ELR (cell line): Measurements from ENCODE around the gene PADI3.

Experiments used
- DNase-seq: peaks from one replicate; pipeline ENCODE4 v3.0.0-alpha.2; 2015; ENCODE audit warnings: low read depth

Gene PADI3

GRCh38 chr1:17248781-17249180, at the start of gene PADI3:
PADI3 (plus strand) TSS chr1:17249098; CDS start chr1:17249138, 40 bp downstream.
- DNase-seq = no peak

DNA sequence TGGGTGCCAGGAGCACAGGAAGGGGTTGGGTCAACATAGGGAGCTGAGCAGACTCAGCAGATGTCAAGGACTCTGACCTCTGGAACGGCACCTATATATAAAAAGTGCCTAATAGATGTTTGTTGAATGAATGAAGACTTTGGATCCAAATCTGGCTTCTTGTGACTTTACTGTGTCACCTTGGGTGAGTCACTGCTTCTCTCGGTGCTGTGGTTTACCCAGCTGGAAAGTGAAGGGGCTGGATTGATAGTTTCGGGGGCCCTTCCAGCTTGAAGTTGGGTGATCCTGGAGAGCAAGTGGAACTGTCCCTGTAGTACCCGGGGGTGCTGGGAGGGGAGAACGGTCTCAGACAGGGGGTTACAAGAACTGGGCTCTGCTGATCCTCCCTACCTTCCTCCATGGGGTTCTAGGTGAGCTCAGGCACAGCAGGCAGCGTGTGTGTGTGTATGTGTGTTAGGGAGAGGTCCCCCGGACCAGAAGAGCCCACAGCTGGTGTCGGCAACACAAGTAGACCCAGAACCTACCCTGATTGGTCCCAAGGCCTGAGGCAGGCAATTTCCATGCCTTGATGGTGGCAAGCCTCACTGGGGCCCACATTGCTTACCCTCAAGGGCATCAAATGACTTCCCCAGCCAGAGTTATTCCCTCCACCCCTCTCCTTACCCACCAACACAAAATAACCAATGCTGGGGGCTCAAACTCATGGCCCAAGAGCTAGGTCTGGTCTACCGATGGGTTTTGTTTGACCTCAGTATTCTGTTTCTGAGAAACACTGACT, 49.4 kb upstream of the PADI3 start:
- DNase-seq = peak; percentile 48

DNA sequence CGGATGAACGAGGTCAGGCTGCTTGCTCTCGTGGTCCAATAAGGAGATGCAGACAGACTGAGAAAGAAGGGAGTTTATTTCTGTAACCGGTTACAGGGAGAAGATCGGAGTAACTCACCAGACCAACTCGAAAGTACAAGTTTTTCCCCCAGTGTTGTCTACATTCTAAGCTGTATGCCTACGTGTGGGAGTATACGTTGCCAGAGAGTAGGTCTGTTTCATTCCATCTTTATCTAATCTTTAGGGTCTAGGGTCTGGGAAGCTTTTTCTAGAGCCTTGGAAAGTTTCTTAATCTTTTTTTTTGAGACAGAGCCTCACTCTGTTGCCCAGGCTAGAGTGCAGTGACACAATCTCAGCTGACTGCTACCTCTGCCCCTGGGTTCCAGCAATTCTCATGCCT, 48.7 kb upstream of the PADI3 start:
- no peak for DNase-seq

DNA sequence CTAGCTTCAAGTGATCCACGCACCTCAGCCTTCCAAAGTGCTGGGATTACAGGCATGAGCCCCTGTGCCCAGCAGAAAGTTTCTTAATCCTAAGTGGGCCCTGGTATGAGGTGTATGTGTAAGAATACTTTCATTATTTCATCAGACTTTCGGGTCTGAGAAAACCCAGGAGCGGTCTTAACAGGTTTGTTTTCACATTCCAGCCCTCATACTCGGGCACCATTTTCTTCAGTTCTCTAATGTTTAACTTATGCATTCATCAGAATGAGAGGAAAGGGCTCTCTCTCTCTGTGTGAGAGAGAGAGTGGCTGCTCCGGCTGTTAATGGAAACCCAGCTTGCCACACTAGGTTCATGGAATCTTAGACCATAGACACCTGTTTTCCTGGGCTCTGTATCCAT, 48.1 kb upstream of the PADI3 start:
- no peak for DNase-seq

- no peak for DNase-seq
These were observed 47.5 kb upstream of the PADI3 start for GRCh38 chr1:17201201-17202021.

DNA sequence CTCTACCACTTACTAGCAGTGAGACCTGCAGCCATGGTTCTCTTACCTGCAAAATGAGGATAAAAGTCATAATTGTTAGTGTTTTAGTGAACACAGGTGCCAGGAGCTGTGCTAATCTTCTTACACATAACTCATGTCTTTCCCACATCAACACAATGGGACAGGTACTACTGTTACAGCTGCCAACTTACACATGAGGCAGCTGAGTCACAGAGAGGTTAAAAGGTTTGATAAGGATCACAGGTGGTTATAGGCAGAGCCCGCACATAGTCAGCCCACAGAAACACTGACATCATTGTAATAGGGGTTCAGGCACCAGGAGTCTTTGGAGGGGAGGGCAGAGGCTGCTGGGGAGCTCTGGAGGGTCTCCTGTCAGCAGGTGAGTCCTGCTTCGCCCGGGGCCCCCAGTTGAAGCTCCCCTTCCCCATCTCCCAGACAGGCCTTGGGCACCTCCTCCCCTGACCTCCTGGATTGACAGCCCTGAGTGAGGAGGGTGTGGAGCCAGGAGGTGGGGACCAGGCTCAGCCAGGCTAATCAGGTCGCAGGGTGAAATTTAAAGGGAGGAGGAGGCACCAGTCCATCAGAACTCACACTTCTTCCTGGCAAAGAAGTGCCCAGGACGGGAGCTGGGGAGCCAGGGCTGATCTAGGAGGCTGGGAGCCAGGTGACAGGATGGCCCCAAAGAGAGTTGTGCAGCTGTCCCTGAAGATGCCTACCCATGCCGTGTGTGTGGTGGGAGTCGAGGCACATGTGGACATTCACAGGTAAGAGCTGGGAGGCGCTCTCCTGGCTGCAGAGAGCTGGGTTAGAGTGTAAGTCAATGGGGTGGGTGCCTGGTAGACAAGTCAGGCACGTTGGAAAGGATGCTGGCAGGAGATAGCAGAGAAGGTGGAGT, 44.1 kb upstream of the PADI3 start, which contains the start of gene PADI1:
PADI1 (plus strand) TSS at position 583 of the 895 bp plus-strand sequence; CDS start at position 673, 90 bp downstream.
- no peak for DNase-seq

- no peak for DNase-seq
These were observed 43.2 kb upstream of the PADI3 start for GRCh38 chr1:17205652-17206051.

DNA sequence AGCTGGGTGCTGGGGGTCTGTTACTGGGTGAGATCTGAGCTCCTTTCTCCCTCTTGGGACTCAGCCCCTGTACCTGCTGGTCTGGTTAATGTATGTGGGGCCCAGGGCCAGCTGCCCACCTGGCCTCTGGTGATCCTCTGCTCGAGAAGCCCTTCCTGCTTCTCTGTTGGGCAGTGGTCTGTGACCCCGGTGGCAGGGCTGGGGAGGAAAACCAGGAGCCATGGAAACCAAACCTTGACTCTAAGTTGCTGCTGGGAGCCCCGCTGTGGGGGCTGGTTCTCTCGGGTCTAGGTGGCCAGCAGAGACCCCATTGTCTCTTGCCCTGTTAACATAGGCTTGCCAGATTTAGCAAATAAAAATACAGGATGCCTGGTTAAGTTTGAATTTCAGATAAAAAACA, 42.7 kb upstream of the PADI3 start:
- no peak for DNase-seq

GRCh38 chr1:17207046-17207445, 41.9 kb upstream of the PADI3 start:
- no peak for DNase-seq

- DNase-seq = no peak
These were observed 41.4 kb upstream of the PADI3 start for GRCh38 chr1:17207540-17207939.

- DNase-seq = peak; percentile 87
These were observed 40.9 kb upstream of the PADI3 start for GRCh38 chr1:17207966-17208418.

- DNase-seq = no peak
These were observed 40.4 kb upstream of the PADI3 start for GRCh38 chr1:17208546-17208945.

DNA sequence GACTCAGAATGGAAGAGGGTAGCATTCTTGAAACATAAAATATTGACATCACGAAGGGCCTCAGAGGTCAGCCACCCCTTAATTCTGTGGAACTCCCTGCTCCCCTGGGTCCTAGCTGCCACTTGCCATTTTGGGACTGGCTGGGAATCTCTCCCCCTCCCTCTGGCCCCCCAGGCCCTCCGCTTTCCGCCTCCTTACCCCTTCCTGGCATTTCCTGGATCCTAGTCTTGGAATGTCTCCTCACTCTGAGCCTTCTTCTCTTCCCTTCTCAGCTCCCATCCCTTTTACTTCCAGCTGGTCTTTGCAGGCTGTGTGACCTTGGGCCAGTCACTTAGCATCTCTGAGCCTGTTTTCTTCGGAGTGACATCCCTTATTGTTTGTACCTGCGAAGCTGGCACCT, 39.5 kb upstream of the PADI3 start:
- DNase-seq = no peak

DNA sequence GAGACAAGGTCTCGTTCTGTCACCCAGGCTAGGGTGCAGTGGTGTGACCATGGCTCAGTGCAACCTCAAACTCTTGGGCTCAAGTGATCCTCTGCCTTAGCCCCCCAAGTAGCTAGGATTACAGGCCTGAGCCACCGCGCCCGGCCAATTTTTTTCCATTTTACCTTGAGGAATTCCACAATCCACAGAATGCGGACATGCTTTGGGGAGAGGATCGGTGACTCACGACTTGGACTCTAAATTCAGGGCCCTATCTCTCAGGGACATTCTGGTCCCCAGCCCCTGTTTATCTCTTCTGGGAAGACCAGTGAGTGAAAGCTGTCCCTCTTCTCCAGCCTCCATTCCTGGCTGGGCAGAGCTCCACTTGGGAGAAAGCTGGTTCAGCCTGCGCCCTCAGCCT, 38.7 kb upstream of the PADI3 start:
- DNase-seq = no peak

DNA sequence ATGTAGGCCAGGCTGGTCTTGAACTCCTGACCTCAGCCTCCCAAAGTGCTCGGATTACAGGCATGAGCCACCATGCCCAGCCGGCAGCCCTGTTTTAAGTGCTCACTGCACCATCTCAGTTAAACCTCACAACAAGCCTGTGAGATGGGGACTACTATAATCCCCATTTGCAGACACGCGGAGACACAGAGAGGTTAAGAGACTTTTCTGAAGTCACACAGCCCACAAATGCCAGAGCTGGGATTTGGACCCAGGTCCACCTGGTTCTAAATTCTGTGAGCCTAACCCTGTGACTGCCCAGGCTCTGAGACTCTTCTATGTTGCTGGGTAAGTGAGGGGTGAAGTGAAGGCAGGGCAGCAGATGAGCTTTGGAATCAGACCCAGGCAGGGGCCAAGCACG, 37.5 kb upstream of the PADI3 start:
- DNase-seq = no peak

- DNase-seq = no peak
These were observed 36.9 kb upstream of the PADI3 start for GRCh38 chr1:17212009-17212408.

DNA sequence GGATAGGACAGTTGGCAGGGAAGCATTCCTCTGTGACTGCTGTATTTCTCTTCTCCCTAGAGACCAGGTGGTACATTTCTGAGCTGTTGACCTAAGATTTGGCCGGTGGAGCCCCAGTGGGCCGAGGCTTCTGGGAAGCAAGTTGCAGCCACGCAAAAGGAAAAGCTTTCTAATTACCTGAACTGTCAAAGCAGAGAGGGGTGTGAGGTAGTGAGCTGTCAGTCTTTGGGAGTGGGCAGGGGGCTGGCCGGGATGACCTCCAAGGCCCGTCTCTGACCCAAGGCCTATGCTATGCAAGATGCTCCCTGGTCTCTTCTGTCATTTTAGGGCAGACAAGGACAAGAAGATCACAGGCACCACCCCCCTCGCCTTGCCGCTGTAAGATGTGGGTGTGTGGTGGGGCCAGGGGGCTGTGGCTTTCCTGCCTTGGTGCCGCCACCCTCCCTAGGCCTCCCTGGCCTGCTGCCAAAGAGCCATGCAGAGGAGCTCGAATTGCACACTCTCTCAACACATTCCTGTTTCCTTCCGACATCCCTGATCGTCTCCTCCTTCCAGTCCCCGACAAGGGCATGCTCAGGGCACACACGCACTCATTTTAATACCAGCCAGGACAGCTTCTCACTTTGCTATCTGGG, 36.3 kb upstream of the PADI3 start:
- DNase-seq = peak; percentile 59

DNA sequence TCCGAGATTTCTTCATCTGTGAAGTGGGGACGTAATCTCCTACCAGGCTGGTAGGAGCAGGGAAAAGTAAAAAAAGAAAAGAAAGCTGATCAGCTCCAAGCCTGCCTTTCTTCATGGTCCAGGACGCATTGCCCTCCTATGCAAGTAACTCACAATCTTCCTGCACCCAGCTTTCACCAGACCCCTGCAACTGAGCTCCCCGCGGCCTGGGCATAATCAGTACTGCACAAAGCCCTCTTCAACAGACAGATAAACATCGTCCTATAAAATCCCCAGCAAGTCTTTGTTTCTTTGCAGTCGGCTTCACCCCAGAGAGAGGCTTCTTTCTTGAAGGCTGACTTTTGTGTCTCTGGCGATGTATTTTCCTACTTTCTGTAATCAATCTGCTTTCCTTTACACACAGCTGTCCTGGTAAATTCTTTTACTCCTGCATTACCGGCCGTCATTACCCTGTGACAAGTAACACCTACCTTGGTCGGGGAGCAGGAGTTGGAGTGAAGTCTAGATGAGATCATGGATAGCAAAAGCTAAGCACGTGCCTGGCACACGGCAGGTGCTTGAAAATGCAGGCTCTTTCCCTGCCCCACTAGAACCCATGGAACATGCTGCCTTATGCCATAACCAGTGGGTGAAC, 35.6 kb upstream of the PADI3 start:
- no peak for DNase-seq

DNA sequence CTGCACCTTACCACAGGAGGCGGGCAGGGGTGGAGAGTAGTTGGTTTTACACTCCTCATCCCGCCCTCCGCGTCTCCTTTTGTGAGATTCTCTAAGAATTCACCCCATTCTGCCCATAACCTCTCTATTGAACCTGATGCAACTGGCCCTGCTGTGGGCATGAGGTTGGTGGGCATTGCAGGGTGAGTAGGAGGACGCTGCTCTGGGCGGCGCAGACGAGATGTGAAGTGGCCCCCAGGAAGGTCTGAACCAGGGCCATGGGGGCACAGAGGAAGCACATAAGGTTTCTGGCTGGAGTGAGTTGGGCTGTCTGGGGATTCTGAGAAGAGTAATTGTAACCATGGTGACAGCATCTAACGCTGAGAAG, 35.1 kb upstream of the PADI3 start:
- no peak for DNase-seq

DNA sequence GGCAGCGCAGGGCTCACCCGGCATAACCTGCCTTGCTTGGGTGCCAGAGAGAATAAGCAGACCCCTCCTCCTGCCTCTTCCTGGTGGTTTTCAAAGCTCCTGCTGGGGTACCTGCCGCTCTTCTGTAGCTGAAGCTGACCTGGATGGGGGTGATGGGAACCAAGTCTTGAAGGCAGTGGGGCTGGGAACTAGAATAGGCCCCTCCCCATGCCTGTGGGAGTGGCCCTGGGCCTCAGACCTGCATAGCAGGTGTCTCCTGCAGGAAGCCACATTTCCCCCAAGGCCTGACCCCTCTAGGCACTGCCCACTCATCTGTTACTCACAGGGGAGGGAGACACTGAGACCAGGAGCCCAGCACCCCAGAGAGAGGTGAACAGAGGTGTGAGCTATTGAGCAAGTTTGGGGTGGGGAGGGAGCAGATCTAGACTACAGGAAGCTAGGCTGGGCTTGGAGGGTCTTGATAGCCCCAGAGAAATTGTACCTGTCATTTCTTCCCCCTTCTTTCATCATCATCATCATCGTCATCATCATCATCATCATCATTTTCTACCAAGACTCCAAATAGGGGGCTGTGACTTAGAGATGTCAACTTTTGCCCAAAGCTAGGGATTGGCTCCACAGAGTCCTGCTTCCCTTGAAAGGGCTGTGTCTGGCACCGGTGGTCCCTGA, 33.9 kb upstream of the PADI3 start:
- no peak for DNase-seq

DNA sequence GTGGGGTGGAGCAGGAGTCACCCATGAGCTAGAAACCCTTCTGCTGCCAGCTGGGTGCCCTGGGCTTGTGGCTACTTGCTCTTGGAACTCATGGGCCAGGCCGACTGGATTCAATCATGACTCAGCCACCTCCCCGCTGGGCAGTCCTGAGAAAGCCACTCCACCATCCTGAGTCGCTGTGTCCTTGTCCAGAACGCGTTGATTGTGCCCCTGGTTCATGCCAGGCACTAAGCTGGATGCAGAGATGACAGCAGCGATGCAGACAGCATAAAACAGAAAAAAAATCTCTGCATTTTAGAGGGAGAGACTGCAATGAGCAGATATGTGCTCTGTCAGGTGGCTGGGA, 33.4 kb upstream of the PADI3 start:
- peak; percentile 58 for DNase-seq
